ENCODE results near the gene SPATA16.
"Not testable (repeated sequence)": the region's sequence is repeated elsewhere in the genome, so short reads cannot be mapped to it uniquely, and the experiment has no call there.

SPATA16 gene

GRCh38 chr3:172946061-172946460, 195.0 kb downstream of the SPATA16 start:
- no peak for DNase-seq (ENCODE audit: low read depth)

GRCh38 chr3:172939651-172940293, 201.3 kb downstream of the SPATA16 start:
- DNase-seq (ENCODE audit: low read depth) = no peak

- DNase-seq (ENCODE audit: low read depth) = no peak
Measured at GRCh38 chr3:172938788-172939187, 202.2 kb downstream of the SPATA16 start.

- DNase-seq (ENCODE audit: low read depth) = no peak
Measured at GRCh38 chr3:172931746-172932285, 209.2 kb downstream of the SPATA16 start.

GRCh38 chr3:172929451-172929850, 211.6 kb downstream of the SPATA16 start:
- no peak for DNase-seq (ENCODE audit: low read depth)

- DNase-seq (ENCODE audit: low read depth) = no peak
Measured at GRCh38 chr3:172924546-172924945, 216.5 kb downstream of the SPATA16 start.

- DNase-seq (ENCODE audit: low read depth) = no peak
Measured at GRCh38 chr3:172919297-172919683, 221.7 kb downstream of the SPATA16 start.

GRCh38 chr3:172918568-172919296, 222.3 kb downstream of the SPATA16 start:
- DNase-seq (ENCODE audit: low read depth) = no peak

GRCh38 chr3:172918165-172918564, 222.9 kb downstream of the SPATA16 start:
- no peak for DNase-seq (ENCODE audit: low read depth)

GRCh38 chr3:172915911-172916514, 225.0 kb downstream of the SPATA16 start:
- DNase-seq (ENCODE audit: low read depth) = no peak

- DNase-seq (ENCODE audit: low read depth) = no peak
Measured at GRCh38 chr3:172914854-172915253, 226.2 kb downstream of the SPATA16 start.

- no peak for DNase-seq (ENCODE audit: low read depth)
Measured at GRCh38 chr3:172913911-172914655, 227.0 kb downstream of the SPATA16 start.

- DNase-seq (ENCODE audit: low read depth) = no peak
Measured at GRCh38 chr3:172911142-172911541, 229.9 kb downstream of the SPATA16 start.

- DNase-seq (ENCODE audit: low read depth) = no peak
Measured at GRCh38 chr3:172908771-172909270, 232.2 kb downstream of the SPATA16 start.

- no peak for DNase-seq (ENCODE audit: low read depth)
Measured at GRCh38 chr3:172905451-172905850, 235.6 kb downstream of the SPATA16 start.

GRCh38 chr3:172904711-172905373, 236.2 kb downstream of the SPATA16 start:
- no peak for DNase-seq (ENCODE audit: low read depth)

GRCh38 chr3:172903642-172904320, 237.3 kb downstream of the SPATA16 start:
- no peak for DNase-seq (ENCODE audit: low read depth)

- DNase-seq (ENCODE audit: low read depth) = no peak
Measured at GRCh38 chr3:172892158-172892557, 248.9 kb downstream of the SPATA16 start.

GRCh38 chr3:172885704-172886103, 255.3 kb downstream of the SPATA16 start:
- DNase-seq (ENCODE audit: low read depth) = no peak

GRCh38 chr3:172882563-172882962, 258.5 kb downstream of the SPATA16 start:
- DNase-seq (ENCODE audit: low read depth) = no peak

GRCh38 chr3:172879381-172879780, 261.7 kb downstream of the SPATA16 start:
- not testable (repeated sequence) for DNase-seq (ENCODE audit: low read depth)
